Upper lobe of left lung (tissue), 6 donors: ENCODE results near the gene SYK. TPM values are rescaled to one million over a fixed set of nuclear protein-coding genes. Genes with fewer than 3 reads are reported as not detected.

Experiments
- ATAC-seq, 2 donors: fragments of 200-7000 bp; cut with Tn5 transposase; one replicate each; pipeline ENCODE4 v1.9.1; 2022; ENCODE audit warnings: mild to moderate bottlenecking in 2 of 2, moderate library complexity in 2 of 2; ENCODE audit not compliant: low FRiP score in 2 of 2
- DNase-seq, 2 donors: peaks; one replicate each; pipeline ENCODE4 v3.0.0-alpha.2; 2019 to 2020
- H3K27ac ChIP-seq, 4 donors: fragments of 200-600 bp; sonication (generic); one replicate each; pipeline ENCODE4 v1.5.1; 2016 to 2019
- H3K27me3 ChIP-seq, 4 donors: fragments of 200-600 bp; sonication (generic); one replicate each; pipeline ENCODE4 v1.5.1; 2017 to 2019
- H3K36me3 ChIP-seq, 4 donors: fragments of 200-600 bp; sonication (generic); one replicate each; pipeline ENCODE4 v1.5.1; 2016 to 2019
- H3K4me1 ChIP-seq, 4 donors: fragments of 200-600 bp; sonication (generic); one replicate each; pipeline ENCODE4 v1.5.1; 2018 to 2019
- H3K4me3 ChIP-seq, 4 donors: fragments of 200-600 bp; sonication (generic); one replicate each; pipeline ENCODE4 v1.5.1; 2017 to 2019; ENCODE audit warnings: mild to moderate bottlenecking in 2 of 4, moderate library complexity in 1 of 4
- H3K9me3 ChIP-seq, 4 donors: fragments of 200-600 bp; sonication (generic); one replicate each; pipeline ENCODE4 v1.5.1; 2018 to 2019
- CTCF ChIP-seq, 6 experiments: fragments of 450-650 bp in 4 of 6; fragments of 200-600 bp in 2 of 6; sonication (generic) in 2 of 6; IDR thresholded peaks; one replicate each; pipeline ENCODE4 v1.5.1; 2016 to 2019; ENCODE audit warnings: antibody characterized with exemption in 6 of 6
- EP300 ChIP-seq, 4 donors: sonication (generic); formaldehyde crosslinking; IDR thresholded peaks; one replicate each; pipeline ENCODE4 v1.5.1; 2017; ENCODE audit warnings: antibody characterized with exemption in 4 of 4, control low read depth in 2 of 4
- POLR2A ChIP-seq, 4 donors: fragments of 450-650 bp; IDR thresholded peaks; one replicate each; pipeline ENCODE4 v1.5.1; 2016 to 2017; ENCODE audit warnings: antibody characterized with exemption in 4 of 4, mild to moderate bottlenecking in 2 of 4
- POLR2AphosphoS5 ChIP-seq, 2 donors: sonication (generic); formaldehyde crosslinking; IDR thresholded peaks; one replicate each; pipeline ENCODE4 v1.5.1; 2017; ENCODE audit warnings: antibody characterized with exemption in 2 of 2
- WGBS, 2 donors: methylation state at CpG; one replicate each; pipeline ENCODE4 v1.1.5; 2017 to 2018; 5-methylcytosine and 5-hydroxymethylcytosine counted together
- total RNA-seq, 6 donors: library from RNA; depleted of rRNA in 4 of 6; stranded (reverse); fragments of >200 nt in 4 of 6; gene quantifications; one replicate each; pipeline versions ENCODE4 v1.1.0 to v1.2.1, GENCODE V29; 2016 to 2021
- donor health status: DM: no; HTN: no; CAD: no; lungs with moderate emphysema.
- donor health status: DM: no; HTN: yes; CAD: no; lungs with severe emphysema.

SYK gene
- total RNA-seq, 6 donors from 2014 or later = 35.3 to 91.6 (median 47.6) TPM

- no peaks in the 10 kb centered on the region for H3K9me3 ChIP-seq
- H3K4me1 ChIP-seq = no peaks in the 10 kb centered on the region
- no peaks in the 10 kb centered on the region for H3K36me3 ChIP-seq
- H3K27me3 ChIP-seq = no peaks in the 10 kb centered on the region
- no peak for ATAC-seq
- H3K4me3 ChIP-seq = no peak overlapping the region
- TF ChIP-seq CTCF (IDR thresholded peaks at IDR 0.05) (no peak), POLR2A (IDR thresholded peaks at IDR 0.05) (no peak), EP300 (IDR thresholded peaks at IDR 0.05) (no peak), POLR2AphosphoS5 (IDR thresholded peaks at IDR 0.05) (no peak)
- DNase-seq = no peak
- 87 to 92% methylated on average over 5 of the region's 5 CpGs for WGBS, 2 donors
- no peak overlapping the region for H3K27ac ChIP-seq
Measured at GRCh38 chr9:90821697-90822096, 20.1 kb downstream of the SYK start.

- H3K36me3 ChIP-seq = no peaks in the 10 kb centered on the region
- H3K27me3 ChIP-seq = no peaks in the 10 kb centered on the region
- DNase-seq = no peak
- 85 to 94% methylated on average over 2 of the region's 2 CpGs for WGBS, 2 donors
- no peak overlapping the region for H3K4me3 ChIP-seq
- ATAC-seq = no peak
- no peak for TF ChIP-seq POLR2AphosphoS5 (IDR thresholded peaks at IDR 0.05)
- no peak for TF ChIP-seq POLR2A (IDR thresholded peaks at IDR 0.05)
- TF ChIP-seq CTCF (IDR thresholded peaks at IDR 0.05) = no peak
- TF ChIP-seq EP300 (IDR thresholded peaks at IDR 0.05) = no peak
- no peak overlapping the region for H3K27ac ChIP-seq
- H3K4me1 ChIP-seq = no peaks in the 10 kb centered on the region
- H3K9me3 ChIP-seq = no peaks in the 10 kb centered on the region
Measured at GRCh38 chr9:90822866-90823265, 21.2 kb downstream of the SYK start.

GRCh38 chr9:90825586-90825985 is 24.0 kb downstream of the SYK start:
- no peak for TF ChIP-seq POLR2A (IDR thresholded peaks at IDR 0.05)
- no peak for TF ChIP-seq CTCF (IDR thresholded peaks at IDR 0.05)
- no peak for TF ChIP-seq EP300 (IDR thresholded peaks at IDR 0.05)
- TF ChIP-seq POLR2AphosphoS5 (IDR thresholded peaks at IDR 0.05) = no peak
- 39 to 47% methylated on average over 1 of the region's 1 CpG for WGBS, 2 donors

GRCh38 chr9:90826326-90827020 is 24.9 kb downstream of the SYK start:
- 75 to 82% methylated on average over 5 of the region's 5 CpGs for WGBS, 2 donors
- no peaks in the 10 kb centered on the region for H3K27me3 ChIP-seq
- ATAC-seq (no peak), DNase-seq (no peak)
- TF ChIP-seq CTCF (IDR thresholded peaks at IDR 0.05) (no peak), POLR2A (IDR thresholded peaks at IDR 0.05) (no peak), POLR2AphosphoS5 (IDR thresholded peaks at IDR 0.05) (no peak), EP300 (IDR thresholded peaks at IDR 0.05) (no peak)
- no peaks in the 10 kb centered on the region for H3K4me1 ChIP-seq
- H3K27ac ChIP-seq = peak overlapping the region in 2 of 4 donors; percentile 37 to 49
- no peak overlapping the region for H3K4me3 ChIP-seq
- H3K9me3 ChIP-seq = no peaks in the 10 kb centered on the region
- no peaks in the 10 kb centered on the region for H3K36me3 ChIP-seq

More at GRCh38 chr9:90825586-90825985, 24.0 kb downstream of the SYK start:
- Histone ChIP-seq H3K27me3 (no peaks in the 10 kb centered on the region), H3K4me3 (no peak overlapping the region), H3K9me3 (no peaks in the 10 kb centered on the region), H3K36me3 (no peaks in the 10 kb centered on the region), H3K27ac (no peak overlapping the region), H3K4me1 (no peaks in the 10 kb centered on the region)
- no peak for ATAC-seq
- no peak for DNase-seq
